Effector CD4-positive, alpha-beta T cell (primary cell): ENCODE results near the gene NEFH.

ENCODE experiments used
- DNase-seq: peaks from one replicate; pipeline ENCODE4 v3.0.0-alpha.2; 2020

The NEFH gene

GRCh38 chr22:29509815-29510214 lies 29.8 kb downstream of the NEFH start:
- DNase-seq = no peak

DNA sequence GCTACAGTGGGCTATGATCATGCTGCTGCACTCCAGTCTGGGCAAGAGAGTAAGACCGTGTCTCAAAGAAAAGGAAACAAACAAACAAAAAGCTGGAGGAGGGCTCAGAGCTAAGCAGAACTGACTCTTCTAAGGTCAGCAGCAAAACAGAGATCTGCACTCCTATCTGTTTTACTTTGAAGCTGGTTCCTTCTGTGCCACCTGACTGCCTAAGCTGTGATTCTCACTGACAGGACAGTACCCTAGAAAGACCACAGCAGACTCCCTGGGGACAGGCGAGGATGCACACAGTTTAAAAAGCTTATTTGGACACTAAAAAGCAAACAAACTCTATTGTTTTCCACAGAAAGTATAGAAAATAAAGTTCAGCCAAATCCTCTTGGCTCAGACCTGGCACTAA lies 30.5 kb downstream of the NEFH start:
- no peak for DNase-seq

DNA sequence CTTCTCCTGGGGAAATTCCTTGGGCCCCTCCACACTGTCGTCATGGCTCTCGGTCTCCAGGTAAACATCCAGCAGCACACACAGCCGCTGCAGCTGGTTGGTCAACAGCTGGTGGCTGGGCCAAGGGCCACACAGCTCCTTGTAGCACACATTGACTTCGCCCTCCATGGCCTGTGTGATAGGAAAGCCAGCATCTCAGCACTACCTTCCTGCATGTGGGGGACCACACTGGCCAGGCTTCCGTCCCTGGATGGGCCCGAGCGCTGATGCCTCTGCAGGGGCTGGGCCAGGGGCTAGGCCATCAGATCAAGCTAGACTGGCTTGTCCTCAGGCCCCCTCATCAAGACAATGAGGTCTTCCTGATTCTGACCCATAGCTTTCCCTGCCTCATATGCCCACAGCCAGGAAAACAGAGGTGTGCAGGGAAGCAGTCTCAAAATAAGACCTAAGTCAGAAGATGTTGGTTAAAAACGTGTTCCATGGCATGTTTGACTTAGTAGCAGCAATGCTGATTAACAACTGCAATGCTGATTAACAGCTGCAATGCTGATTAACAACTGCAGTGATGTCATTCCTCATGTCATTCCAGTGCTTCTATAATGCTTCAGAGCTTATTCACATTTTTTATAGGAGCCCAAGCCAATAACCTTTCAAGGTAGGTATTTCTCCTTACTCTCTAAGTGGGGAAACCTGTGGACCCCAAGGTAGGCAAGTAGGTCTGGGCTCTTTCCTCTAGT lies 31.3 kb downstream of the NEFH start:
- no peak for DNase-seq

DNA sequence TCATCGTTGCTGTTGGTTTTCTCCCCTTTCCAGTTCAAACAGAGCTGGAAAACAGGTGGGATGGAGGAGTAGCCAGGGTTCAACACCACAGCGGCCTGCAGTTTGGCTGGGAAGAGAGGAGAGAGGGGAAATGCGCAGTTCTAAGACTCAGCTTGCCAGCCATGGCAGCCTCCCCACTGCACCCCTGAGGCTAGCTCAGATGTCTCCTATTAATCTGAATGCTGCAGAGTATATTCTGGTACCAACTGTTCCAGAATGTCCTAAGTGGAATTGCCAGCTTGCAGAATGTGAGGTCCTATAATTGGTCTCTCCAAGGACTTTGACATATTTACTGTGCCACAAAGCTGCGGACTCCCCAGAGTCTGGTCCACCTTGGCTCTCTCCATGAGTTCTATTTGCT lies 32.0 kb downstream of the NEFH start:
- DNase-seq = no peak

- no peak for DNase-seq
Measured at GRCh38 chr22:29517215-29517908, 37.3 kb downstream of the NEFH start.

- no peak for DNase-seq
Measured at GRCh38 chr22:29518427-29518826, 38.4 kb downstream of the NEFH start.

- DNase-seq = no peak
Measured at GRCh38 chr22:29519996-29520395, 40.0 kb downstream of the NEFH start.

- no peak for DNase-seq
Measured at GRCh38 chr22:29520851-29521250, 40.8 kb downstream of the NEFH start.

DNA sequence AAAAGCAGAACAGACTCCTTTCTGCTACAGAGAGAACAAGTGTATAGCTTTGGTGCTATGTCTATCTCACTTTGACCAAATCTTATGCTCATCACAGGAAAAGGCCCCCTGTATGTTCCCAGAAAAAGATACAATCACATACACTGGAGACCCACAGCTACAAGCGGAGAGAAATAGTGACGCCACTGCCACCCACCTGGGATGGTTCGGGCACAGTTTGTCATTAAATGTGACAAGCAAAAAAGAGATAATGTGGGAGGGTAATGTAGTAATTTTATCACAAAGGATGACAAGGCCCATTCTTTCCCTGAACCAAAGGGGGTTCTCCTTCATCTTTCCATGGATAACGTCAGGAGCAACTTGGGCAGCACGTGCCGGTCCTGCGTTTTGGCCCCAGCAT lies 41.5 kb downstream of the NEFH start:
- no peak for DNase-seq

- no peak for DNase-seq
Measured at GRCh38 chr22:29523761-29524160, 43.7 kb downstream of the NEFH start.

DNA sequence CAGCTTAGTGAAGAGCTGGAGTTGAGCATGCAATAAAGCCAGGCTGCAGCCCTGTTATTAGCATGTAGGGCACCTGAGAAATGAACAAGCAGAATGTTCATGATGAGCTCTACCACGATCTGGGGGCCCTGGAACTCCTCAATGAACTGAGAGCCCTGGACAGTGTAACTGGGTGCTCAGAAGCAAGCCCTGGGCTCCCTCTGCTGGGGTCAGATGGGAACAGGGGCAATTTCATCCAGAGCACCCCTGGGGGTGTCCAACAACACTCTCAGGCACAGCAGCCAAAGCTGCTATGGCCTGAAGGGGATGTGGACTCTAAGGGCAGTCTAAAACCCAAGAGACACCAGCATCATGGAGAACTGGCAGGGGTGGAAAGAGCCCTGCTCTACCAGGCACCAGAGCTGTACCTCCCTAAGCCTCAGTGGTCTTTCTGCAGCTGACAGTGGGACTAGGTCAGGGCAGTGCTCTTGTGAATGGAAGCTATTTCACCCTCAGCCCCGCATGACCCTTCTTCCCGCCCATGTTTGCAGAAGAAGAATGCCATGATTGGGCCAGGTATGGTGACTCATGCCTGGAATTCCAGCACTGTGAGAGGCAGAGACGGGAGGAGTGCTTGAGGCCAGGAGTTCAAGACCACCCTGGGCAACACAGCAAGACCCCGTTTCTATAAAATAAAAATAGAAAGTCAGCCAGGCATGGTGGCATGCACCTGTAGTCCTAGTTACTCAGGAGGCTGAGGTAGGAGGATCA lies 44.6 kb downstream of the NEFH start:
- DNase-seq = no peak

DNA sequence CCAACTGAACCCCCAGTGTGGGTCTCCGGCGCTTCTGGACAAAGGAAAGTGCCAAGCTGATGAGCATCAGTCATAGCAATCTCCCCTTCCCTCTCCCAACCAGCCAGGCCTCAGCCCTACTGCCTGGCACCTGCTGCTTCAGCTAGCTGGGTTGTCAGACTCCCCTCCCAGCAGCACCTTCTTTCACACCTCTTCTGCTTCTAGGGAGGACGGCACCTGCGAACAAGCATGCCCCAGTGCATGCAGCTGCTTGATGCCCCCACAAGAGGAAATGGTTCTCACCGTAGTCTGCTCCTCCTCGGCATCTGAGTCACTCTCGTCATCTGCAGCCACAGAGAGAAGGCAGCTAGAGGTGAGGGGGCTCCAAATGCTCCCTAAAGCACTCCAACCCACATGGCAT lies 48.1 kb downstream of the NEFH start:
- DNase-seq = no peak

DNA sequence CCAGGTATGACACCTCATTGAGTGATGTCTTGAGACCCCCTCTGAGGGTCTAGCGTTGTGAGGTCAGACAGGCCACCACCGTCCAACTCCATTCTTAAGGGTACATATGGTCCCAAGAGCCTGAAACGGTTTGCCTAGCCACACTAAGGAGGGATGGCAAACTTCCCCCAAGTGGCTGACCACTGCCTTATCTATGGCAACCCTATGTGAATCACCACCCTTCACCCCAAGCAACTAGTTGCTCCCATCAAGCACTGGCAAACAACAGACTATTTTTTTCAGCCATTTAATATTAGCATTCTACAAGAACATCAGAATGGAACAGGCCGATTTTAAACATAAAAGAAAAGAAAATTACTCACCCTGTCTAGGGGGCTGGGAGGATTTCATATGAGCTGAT lies 50.7 kb downstream of the NEFH start:
- DNase-seq = no peak

GRCh38 chr22:29531419-29531818 lies 51.4 kb downstream of the NEFH start:
- no peak for DNase-seq

GRCh38 chr22:29536411-29536810 lies 56.4 kb downstream of the NEFH start:
- DNase-seq = no peak

GRCh38 chr22:29539105-29539504 lies 59.1 kb downstream of the NEFH start:
- DNase-seq = no peak
